ENCODE results near the gene MYO16. TPM values are rescaled to one million over a fixed set of nuclear protein-coding genes. Genes with fewer than 3 reads are reported as not detected.

The MYO16 gene
- total and polyA plus RNA-seq, 2 of the 4 experiments (the other 2 are of a cell fraction), result under 0.01 to 0.03 TPM

- BruUV-seq (replicated peaks), result no TSS peak
- Histone ChIP-seq H2BK20ac (ENCODE audit: low read depth, low read length) (no peak overlapping the region), H3K56ac (ENCODE audit: extremely low read depth, insufficient read depth, low read length) (no peak overlapping the region), H3K4me2 (ENCODE audit: low read depth, low read length) (no peak overlapping the region), H3K9me1 (ENCODE audit: insufficient read depth, low read length) (no peaks in the 10 kb centered on the region), H3K4me3 (ENCODE audit: insufficient read depth, low read depth, low read length) (no peak overlapping the region), H3K4me1 (ENCODE audit: control insufficient read depth, insufficient read depth, low read length) (no peaks in the 10 kb centered on the region), H3K36me3 (ENCODE audit: control insufficient read depth, insufficient read depth, low read length) (no peaks in the 10 kb centered on the region), H4K20me1 (ENCODE audit: insufficient read depth, low read length) (no peaks in the 10 kb centered on the region), H3K18ac (ENCODE audit: low read depth, low read length) (no peak overlapping the region), H3K9me3 (ENCODE audit: control insufficient read depth, insufficient read depth, low read length) (no peaks in the 10 kb centered on the region), H2AK5ac (ENCODE audit: low read depth, low read length) (no peak overlapping the region), H3K4ac (ENCODE audit: low read depth, low read length) (no peak overlapping the region), H3K23ac (ENCODE audit: low read depth, low read length) (no peak overlapping the region), H2BK120ac (ENCODE audit: low read depth, low read length) (no peak overlapping the region), H4K8ac (ENCODE audit: low read depth in 2 of 2, low read length in 2 of 2) (no peak overlapping the region), H3K27ac (ENCODE audit: insufficient read depth, low read length) (no peak overlapping the region), H3K14ac (replicated peaks; ENCODE audit: low read depth, low read length) (no peak overlapping the region), H3K27me3 (ENCODE audit: control insufficient read depth, insufficient read depth, low read length) (no peaks in the 10 kb centered on the region), H3K9ac (ENCODE audit: low read depth, low read length) (no peak overlapping the region), H4K91ac (ENCODE audit: insufficient read depth, low read depth, low read length) (no peak overlapping the region), H2BK5ac (ENCODE audit: low read depth, low read length, poor library complexity, severe bottlenecking) (no peak overlapping the region), H2AK9ac (replicated peaks; ENCODE audit: low read depth, low read length, poor library complexity) (no peak overlapping the region), H4K5ac (ENCODE audit: low read depth, low read length) (no peak overlapping the region), H2AFZ (replicated peaks; ENCODE audit: low read length, poor library complexity) (no peak overlapping the region), H3K79me1 (ENCODE audit: low read depth in 1 of 2, low read length in 2 of 2) (no peaks in the 10 kb centered on the region), H2BK15ac (ENCODE audit: low read depth, low read length) (no peak overlapping the region)
- in situ Hi-C loops (cut with MboI; ENCODE audit: low sequenced_read_pairs), result no loop called here
- intact Hi-C loops (cut with micrococcal nuclease), result no loop called here
- ChIA-PET CTCF (no interaction called here), POLR2A (ENCODE audit: unreplicated experiment) (no interaction called here)
- DNase-seq (no peak), ATAC-seq (ENCODE audit: low read depth) (no peak)
- no peak for TF ChIP-seq MXI1 (IDR thresholded peaks at IDR 0.05; ENCODE audit: borderline replicate concordance, low read depth, low read length)
- TF ChIP-seq, protein P1, sequence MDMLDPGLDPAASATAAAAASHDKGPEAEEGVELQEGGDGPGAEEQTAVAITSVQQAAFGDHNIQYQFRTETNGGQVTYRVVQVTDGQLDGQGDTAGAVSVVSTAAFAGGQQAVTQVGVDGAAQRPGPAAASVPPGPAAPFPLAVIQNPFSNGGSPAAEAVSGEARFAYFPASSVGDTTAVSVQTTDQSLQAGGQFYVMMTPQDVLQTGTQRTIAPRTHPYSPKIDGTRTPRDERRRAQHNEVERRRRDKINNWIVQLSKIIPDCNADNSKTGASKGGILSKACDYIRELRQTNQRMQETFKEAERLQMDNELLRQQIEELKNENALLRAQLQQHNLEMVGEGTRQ (IDR thresholded peaks at IDR 0.05; ENCODE audit: low read depth, low read length), result no peak
- TF ChIP-seq, protein P2, sequence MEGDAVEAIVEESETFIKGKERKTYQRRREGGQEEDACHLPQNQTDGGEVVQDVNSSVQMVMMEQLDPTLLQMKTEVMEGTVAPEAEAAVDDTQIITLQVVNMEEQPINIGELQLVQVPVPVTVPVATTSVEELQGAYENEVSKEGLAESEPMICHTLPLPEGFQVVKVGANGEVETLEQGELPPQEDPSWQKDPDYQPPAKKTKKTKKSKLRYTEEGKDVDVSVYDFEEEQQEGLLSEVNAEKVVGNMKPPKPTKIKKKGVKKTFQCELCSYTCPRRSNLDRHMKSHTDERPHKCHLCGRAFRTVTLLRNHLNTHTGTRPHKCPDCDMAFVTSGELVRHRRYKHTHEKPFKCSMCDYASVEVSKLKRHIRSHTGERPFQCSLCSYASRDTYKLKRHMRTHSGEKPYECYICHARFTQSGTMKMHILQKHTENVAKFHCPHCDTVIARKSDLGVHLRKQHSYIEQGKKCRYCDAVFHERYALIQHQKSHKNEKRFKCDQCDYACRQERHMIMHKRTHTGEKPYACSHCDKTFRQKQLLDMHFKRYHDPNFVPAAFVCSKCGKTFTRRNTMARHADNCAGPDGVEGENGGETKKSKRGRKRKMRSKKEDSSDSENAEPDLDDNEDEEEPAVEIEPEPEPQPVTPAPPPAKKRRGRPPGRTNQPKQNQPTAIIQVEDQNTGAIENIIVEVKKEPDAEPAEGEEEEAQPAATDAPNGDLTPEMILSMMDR (conservative IDR thresholded peaks at IDR 0.05; ENCODE audit: low read depth, low read length), result no peak
- TF ChIP-seq BHLHE40 (IDR thresholded peaks at IDR 0.05; ENCODE audit: low read depth, low read length), result no peak
- no peak for TF ChIP-seq RAD21 (IDR thresholded peaks at IDR 0.05; ENCODE audit: low read length)
- no peak for TF ChIP-seq NFE2L2 (IDR thresholded peaks at IDR 0.05; ENCODE audit: low read depth, low read length)
- TF ChIP-seq CEBPB (IDR thresholded peaks at IDR 0.05; ENCODE audit: low read depth, low read length), result peak; percentile 20; the same call in 1 of the 2 replicates
- TF ChIP-seq SMC3 (IDR thresholded peaks at IDR 0.05; ENCODE audit: low read depth, low read length), result no peak
- dilution Hi-C loops (cut with HindIII; ENCODE audit: low sequenced_read_pairs, unreplicated experiment), result no loop called here
- WGBS, 2 experiments (ENCODE audit: extremely low coverage in 2 of 2, insufficient read length in 1 of 2), result no CpG with 5 or more reads among the region's 2 CpGs
Measured at GRCh38 chr13:109172136-109172535, 542.7 kb downstream of the MYO16 start.
